Measurements from ENCODE around the gene EML1.

GRCh38 chr14:99808154-99808505, 14.9 kb downstream of the EML1 start:
- TF ChIP-seq POLR2A (IDR thresholded peaks at IDR 0.05), result no peak
- no peak for TF ChIP-seq CTCF (IDR thresholded peaks at IDR 0.05)
